ENCODE measurements around the gene MSN. TPM values are rescaled to one million over a fixed set of nuclear protein-coding genes. Genes with fewer than 3 reads are reported as not detected.

The MSN gene
- total and polyA plus RNA-seq, 12 donors: 60.2 to 238 (median 120) TPM

DNA sequence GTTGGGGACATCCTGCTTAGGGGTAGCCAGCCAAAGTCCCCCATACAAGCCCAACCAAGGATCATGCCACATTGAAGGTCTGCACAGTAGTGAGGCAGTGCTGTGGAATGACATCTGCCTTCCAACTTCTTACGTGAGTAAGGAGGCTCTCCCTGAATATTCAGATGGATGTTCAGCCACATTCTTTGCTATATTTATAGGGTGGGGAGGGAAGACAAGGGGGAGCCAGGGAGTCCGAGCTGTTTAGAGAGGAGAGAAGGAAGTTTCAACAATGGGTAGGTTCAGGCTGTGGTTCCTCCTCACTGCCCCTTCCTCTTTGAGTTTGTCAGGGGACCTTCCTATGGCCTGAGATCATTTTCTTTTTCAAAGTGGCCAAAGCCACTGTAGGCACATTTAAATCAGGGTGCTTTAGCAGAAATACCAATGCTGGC, 29.8 kb downstream of the MSN start:
- 0 to 5% methylated on average over 2 of the region's 2 CpGs for WGBS, 2 donors
- Histone ChIP-seq H3K4me3 (peak overlapping the region in 2 of 10 donors; percentile 3 to 23), H3K4me1 (peaks cover 9 to 97% (median 89%) of the 10 kb centered on the region in 9 donors), H3K27me3 (peaks cover 0 to 8% (median 0%) of the 10 kb centered on the region in 7 donors), H3K9me3 (no peaks in the 10 kb centered on the region), H3K27ac (peak overlapping the region; percentile 46 to 90 (median 74)), H3K36me3 (peaks cover 0 to 13% (median 0%) of the 10 kb centered on the region in 9 donors)
- ATAC-seq (peak; percentile 11 to 65 (median 49)), DNase-seq (no peak)
- intact Hi-C loops (cut with DNase I): no loop called here
- TF ChIP-seq CTCF (IDR thresholded peaks at IDR 0.05): no peak

GRCh38 chrX:65697915-65698796, 30.7 kb downstream of the MSN start:
- Histone ChIP-seq H3K27me3 (peaks cover 0 to 8% (median 0%) of the 10 kb centered on the region in 7 donors), H3K27ac (peak overlapping the region; percentile 46 to 90 (median 74)), H3K9me3 (no peaks in the 10 kb centered on the region), H3K4me1 (peaks cover 9 to 97% (median 89%) of the 10 kb centered on the region in 9 donors), H3K4me3 (peak overlapping the region in 1 of 10 donors; percentile 23), H3K36me3 (peaks cover 0 to 16% (median 0%) of the 10 kb centered on the region in 9 donors)
- no peak for TF ChIP-seq CTCF (IDR thresholded peaks at IDR 0.05)
- DNase-seq (peak; percentile 35 to 61), ATAC-seq (peak; percentile 66 to 87 (median 76))
- intact Hi-C loops (cut with DNase I): no loop called here
- 32 to 46% methylated on average over 6 of the region's 6 CpGs for WGBS, 2 donors

- Histone ChIP-seq H3K4me1 (peaks cover 12 to 99% (median 88%) of the 10 kb centered on the region in 9 donors), H3K27ac (peak overlapping the region in 8 of 10 donors; percentile 65 to 85 (median 80)), H3K36me3 (peaks cover 0 to 25% (median 0%) of the 10 kb centered on the region in 9 donors), H3K27me3 (peaks cover 0 to 8% (median 0%) of the 10 kb centered on the region in 7 donors), H3K9me3 (no peaks in the 10 kb centered on the region), H3K4me3 (no peak overlapping the region)
- DNase-seq (no peak), ATAC-seq (no peak)
- no peak for TF ChIP-seq CTCF (IDR thresholded peaks at IDR 0.05)
- 53 to 59% methylated on average over 2 of the region's 2 CpGs for WGBS, 2 donors
- intact Hi-C loops (cut with DNase I): loop anchor here in 3 of 10 donors (5.0 kb wide), 2 partner anchors 36 to 106 kb away; partner anchors contain the start of gene MSN (in 2 of the 3)
Observed at GRCh38 chrX:65702956-65703355, 35.5 kb downstream of the MSN start.

DNA sequence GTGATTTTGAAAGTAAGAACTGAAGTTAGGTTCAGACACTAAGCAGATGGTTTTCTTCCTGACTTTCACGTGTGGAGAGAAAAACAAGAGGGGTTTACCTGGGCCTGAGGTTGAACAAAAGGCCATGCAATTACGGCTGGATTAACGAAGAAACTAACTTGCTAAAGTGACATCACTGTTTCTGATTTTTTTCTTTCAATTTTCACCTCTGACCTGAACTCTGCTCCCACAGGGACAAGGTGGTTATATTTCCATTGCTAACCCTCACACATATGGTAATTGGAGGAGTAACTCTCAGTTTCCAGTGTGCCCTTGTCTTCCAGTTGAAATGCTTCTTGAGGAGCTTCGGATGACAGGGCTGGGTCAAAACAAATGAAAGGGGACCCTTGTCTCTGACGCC, 38.0 kb downstream of the MSN start:
- TF ChIP-seq CTCF (IDR thresholded peaks at IDR 0.05): no peak
- DNase-seq: no peak
- H3K27me3 ChIP-seq: peaks cover 0 to 1% (median 0%) of the 10 kb centered on the region in 7 donors
- H3K27ac ChIP-seq: peak overlapping the region; percentile 58 to 85 (median 78)
- peaks cover 0 to 31% (median 0%) of the 10 kb centered on the region in 9 donors for H3K36me3 ChIP-seq
- 50 to 55% methylated on average over 5 of the region's 5 CpGs for WGBS, 2 donors
- H3K9me3 ChIP-seq: no peaks in the 10 kb centered on the region
- no peak overlapping the region for H3K4me3 ChIP-seq
- peaks cover 3 to 93% (median 65%) of the 10 kb centered on the region in 9 donors for H3K4me1 ChIP-seq
- no peak for ATAC-seq
- intact Hi-C loops (cut with DNase I): loop anchor here in 4 of 10 donors (5.0 kb wide), 3 partner anchors 33 to 108 kb away; partner anchors contain the start of gene MSN (in 1 of the 4)
